ENCODE results near the gene ELOVL6.
"Not testable (repeated sequence)": the region's sequence is repeated elsewhere in the genome, so short reads cannot be mapped to it uniquely, and the experiment has no call there.

ELOVL6 gene

GRCh38 chr4:110196871-110197528, 1.4 kb downstream of the ELOVL6 start:
- DNase-seq: no peak

GRCh38 chr4:110196206-110196870, 2.1 kb downstream of the ELOVL6 start:
- peak in 1 of 2 experiments; percentile 9 for DNase-seq

GRCh38 chr4:110195561-110196205, 2.7 kb downstream of the ELOVL6 start:
- DNase-seq: no peak

DNA sequence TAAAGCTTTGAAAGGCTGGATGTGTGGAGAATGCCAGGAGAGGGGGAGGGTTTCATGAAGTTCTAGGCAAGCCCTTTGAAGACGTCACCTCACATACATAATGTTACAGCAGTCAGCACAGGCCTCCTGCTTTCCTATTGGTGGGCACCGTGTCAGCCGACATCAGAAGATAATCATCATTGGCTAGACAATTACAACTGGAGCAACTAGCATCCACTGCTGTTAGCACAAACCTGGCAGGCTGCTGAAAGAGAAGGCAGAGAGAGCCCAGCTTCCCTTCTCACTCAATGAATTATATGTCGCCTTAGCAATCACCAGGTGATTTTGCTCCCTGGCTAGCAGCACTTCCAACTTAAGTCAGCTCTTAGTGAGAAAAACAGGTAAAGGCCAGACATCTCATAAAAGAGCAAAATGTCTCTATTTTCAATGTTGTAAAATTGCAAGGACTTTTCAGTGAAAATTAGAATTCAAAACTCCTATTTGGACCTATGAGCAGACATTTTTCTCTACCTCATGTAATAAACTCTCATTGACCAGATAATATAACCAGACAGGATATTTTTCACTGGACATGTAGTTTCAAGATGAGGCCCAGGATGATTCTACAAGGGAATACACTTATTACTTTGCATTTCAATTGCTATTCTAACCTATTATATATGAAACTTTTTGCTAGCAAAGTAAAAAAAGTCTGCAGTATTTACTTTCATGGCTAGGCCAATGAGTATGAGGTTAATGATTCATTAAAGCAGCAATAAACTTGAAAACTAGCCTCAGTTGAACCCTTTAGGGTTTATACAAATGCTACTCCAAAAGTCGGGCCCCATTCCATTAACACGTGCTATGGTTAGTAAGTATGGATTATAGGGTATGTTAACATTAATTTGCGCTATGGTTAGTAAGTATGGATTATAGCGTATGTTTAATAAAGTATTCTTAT, 4.3 kb downstream of the ELOVL6 start:
- peak in 1 of 2 experiments; percentile 1 for DNase-seq

DNA sequence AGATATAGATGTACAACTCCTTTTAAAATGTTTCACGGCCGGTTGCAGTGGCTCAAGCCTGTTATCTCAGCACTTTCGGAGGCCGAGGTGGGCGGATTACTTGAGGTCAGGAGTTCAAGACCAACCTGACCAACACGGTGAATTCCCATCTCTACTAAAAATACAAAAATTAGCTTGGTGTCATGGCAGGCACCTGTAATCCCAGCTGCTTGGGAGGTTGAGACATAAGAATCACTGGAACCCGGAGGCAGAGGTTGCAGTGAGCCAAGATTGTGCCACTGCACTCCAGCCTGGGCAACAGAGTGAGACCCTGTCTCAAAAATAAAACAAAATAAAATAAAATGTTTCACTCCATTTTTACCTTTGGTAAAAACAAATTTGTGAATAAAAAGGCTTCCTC, 5.1 kb downstream of the ELOVL6 start:
- not testable (repeated sequence) for DNase-seq

DNA sequence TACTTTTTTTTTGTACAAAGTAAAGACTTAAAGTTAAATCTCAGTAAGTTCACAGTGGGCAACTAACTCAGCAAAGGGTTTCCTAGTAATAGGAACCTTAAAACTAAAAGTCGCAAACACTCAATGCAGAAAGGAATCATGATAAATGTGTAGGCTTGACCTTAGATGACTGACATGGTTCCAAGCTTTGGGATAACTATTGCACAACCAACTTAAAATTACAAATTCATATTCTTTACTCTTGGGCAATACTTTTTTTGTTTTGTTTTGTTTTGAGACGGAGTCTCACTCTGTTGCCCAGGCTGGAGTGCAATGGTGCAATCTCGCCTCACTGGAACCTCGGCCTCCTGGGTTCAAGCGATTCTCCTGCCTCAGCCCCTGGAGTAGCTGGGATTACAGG, 8.2 kb downstream of the ELOVL6 start:
- no peak for DNase-seq

GRCh38 chr4:110188113-110188512, 10.3 kb downstream of the ELOVL6 start:
- no peak for DNase-seq

GRCh38 chr4:110184791-110185155, 13.6 kb downstream of the ELOVL6 start:
- DNase-seq: no peak

DNA sequence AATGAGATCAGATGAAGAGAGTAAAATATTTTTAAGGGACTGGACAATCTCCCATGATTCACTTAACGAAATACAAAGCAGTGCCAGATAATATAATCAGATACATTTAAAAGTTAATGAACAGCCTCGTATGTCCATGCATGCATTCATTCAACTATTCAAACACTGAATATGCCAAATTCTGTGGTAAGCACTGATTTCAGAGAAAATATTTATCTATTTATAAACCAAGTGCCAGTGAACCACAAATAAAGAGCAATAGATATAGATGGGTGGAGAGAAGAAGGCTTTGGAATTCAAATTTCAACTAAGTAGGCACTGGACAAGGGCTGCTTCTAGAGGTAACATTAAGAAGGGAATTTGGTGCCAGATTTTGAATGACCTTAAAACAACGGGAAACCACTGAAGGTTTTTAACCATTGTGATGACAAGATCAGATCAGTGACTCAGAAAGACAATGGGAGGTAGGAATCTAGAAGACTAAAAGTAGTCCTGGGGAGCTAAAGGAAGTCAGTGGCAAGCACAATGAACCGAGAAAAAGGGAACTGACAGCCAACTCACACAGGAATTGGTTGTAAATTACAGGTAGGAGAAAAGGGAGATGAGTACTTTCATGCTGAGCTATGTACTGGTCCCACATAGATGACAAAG, 14.2 kb downstream of the ELOVL6 start:
- no peak for DNase-seq

GRCh38 chr4:110183643-110184042, 14.8 kb downstream of the ELOVL6 start:
- no peak for DNase-seq

DNA sequence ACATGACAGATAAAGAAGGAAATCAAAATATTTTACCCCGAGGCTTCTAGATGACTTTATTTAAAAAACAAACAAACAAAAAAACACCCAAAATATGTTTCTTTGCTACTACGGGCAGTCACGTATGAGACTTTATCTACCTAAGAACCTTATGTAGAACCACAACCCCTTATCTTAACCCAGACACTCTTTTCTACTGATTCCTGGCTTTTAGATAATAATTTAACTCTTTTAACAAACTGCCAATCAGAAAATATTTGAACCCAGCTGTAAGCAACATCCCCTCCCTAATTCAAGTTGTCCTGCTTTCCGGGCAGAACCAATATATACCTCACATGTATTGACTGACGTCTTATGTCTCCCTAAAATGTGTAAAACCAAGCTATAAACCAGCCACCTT, 15.4 kb downstream of the ELOVL6 start:
- no peak for DNase-seq

GRCh38 chr4:110181890-110182289, 16.5 kb downstream of the ELOVL6 start:
- DNase-seq: no peak

DNA sequence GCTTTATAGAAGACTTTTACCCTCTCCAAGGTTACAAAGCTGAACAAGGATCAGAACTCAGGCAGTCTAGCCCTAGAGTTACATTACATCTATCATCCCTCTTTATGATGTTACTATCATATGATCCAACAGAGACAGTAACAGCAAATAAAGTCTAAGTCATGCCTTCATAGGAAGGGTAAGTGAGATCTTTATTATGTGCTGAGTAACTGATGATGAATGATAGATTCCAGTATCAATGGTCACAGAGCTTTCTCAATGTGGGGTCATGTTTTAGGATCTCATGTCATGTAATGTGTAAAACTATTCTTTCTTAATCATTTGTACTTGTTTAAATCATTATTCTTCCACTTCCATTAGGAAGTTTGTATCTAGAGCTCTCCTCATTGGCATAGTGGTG, 22.8 kb downstream of the ELOVL6 start:
- no peak for DNase-seq

DNA sequence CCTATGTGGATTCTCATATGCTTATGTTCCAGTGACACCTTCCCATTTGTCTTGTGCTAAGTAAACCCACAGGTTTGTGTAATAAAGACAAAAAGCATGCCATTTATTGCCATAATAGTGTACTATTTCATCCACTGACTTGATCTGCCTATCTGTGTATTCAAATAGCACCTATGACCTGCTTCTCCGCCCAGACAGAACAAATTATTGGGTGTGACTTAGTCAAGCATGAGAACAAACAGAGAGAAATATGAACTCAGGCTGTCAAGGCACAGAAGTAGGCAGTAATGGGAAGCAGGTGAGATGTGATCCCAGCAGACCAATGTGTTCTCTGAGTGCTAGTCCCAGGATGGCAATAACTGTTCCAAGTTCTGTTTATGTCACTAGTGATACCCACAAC, 25.4 kb downstream of the ELOVL6 start:
- DNase-seq: no peak

DNA sequence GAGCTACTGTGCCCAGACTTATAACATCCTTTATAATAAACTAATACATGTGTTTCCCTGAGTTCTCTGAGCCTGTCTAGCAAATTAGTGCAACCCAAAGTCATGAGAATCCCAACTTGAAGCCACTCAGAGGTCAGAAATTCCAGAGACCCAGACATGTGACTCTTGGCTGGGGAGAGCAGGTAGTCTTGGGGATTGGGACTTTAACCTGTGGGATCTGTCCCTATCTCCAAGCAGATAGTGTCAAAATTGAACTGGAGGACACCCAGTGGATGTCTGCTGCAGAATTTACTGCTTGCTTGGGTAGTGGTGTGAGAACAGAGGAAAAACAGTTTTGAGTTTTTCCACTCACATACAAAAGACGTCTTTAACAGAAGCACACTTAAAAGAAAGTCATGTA, 26.4 kb downstream of the ELOVL6 start:
- no peak for DNase-seq

GRCh38 chr4:110170861-110171260, 27.6 kb downstream of the ELOVL6 start:
- no peak for DNase-seq

- peak; percentile 1 to 13 for DNase-seq
Observed at GRCh38 chr4:110165382-110166286, 32.8 kb downstream of the ELOVL6 start.

- no peak for DNase-seq
Observed at GRCh38 chr4:110164856-110165255, 33.6 kb downstream of the ELOVL6 start.

GRCh38 chr4:110164251-110164650, 34.2 kb downstream of the ELOVL6 start:
- no peak for DNase-seq

DNA sequence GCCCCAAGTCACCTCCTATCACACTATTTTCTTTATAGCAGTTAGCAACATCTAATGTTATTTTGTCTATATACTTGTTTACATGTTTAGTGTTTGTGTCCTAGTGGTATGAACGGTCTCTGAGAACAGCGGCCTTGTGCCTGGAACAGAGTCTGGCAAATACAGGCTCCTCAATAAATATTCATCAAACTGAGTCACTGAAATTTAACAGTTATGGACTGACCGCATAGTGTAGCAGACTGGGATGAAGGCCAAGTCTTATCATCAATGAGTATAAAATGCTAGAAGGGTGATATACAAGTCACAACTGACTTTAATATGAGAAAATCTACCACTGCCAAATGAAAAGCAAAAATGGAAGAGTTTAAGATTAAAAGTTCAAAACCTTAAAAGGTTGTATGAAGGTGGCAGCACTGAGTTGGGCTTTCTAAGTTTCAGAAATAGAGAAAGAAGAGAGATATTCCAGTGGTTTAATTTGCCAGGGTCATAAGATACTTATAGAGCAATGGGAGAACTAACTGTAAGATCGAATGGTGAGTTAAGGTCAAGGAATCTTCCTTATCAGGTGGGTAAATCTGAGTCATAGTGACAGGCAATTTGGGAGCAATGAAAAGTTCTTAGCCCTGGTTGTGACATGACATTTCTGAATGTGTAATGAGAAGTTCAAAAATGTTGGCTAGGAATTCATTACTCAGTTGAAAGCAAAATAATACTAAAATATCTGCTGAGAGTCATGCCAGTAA, 34.9 kb downstream of the ELOVL6 start:
- peak; percentile 1 to 21 for DNase-seq

DNA sequence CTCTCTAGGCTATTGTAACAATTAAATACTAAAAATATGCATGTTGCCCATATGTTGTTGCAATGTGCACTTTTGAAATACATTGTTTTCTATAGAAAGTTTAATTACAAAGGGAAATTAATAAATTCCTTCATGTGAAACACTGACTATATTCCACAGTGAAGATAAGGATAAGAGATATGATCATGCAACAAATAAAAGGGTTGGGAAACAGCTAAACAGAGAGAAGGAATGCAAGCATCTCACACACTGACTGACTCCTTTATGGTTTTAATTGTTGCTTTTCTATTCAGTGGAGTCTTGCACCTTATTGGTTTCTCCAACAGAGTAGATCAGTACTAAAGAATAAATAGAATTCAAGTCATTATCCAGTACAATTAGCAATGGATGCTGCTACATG, 37.8 kb downstream of the ELOVL6 start:
- no peak for DNase-seq
